GM12892 (cell line): ENCODE results near the gene TTC28.

Experiments used
- POLR2AphosphoS5 ChIP-seq: IDR thresholded peaks from 2 replicates; pipeline ENCODE4 v1.6.1; 2011; ENCODE audit warnings: low read depth, low read length, control low read depth
- TAF1 ChIP-seq: IDR thresholded peaks from 2 replicates; pipeline ENCODE4 v1.6.1; 2011; ENCODE audit warnings: low read depth, mild to moderate bottlenecking, control low read depth, low read length, borderline replicate concordance

DNA sequence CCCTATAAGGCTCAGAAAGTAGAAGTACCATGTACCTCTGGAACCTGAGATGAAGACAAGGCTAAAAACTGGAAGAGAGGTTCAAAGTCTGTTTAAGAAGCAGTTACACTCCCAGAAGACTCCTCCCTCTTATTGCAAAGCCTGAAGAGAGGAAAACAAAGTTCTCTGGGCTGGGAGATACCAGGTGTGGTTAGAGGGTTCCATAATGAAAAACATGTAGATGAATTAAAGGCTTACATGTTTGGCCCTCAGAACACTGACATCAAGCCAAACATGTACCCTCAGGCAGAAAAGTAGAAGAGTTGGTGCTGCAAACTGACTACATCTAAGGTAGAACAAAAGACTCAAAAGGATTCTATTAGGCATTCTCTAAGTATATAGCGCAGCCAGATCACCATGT, 205.3 kb downstream of the TTC28 start:
- no peak for TF ChIP-seq POLR2AphosphoS5
- no peak for TF ChIP-seq TAF1
